Body of pancreas (tissue), 4 donors: Measurements from ENCODE around the gene RMRP.

Experiments used
- CTCF ChIP-seq, 7 experiments: fragments of 450-650 bp in 4 of 7; fragments of 200-600 bp in 3 of 7; sonication (generic) in 3 of 7; IDR thresholded peaks; one replicate each; pipeline ENCODE4 v1.5.1; 2016 to 2019; ENCODE audit warnings: antibody characterized with exemption in 7 of 7
- POLR2A ChIP-seq, 3 donors: fragments of 450-650 bp; IDR thresholded peaks; one replicate each; pipeline ENCODE4 v1.6.1; 2016; ENCODE audit warnings: antibody characterized with exemption in 3 of 3, mild to moderate bottlenecking in 2 of 3

- TF ChIP-seq CTCF (IDR thresholded peaks at IDR 0.05): peak in 4 of 7 experiments; percentile 53 to 82 (median 66)
- TF ChIP-seq POLR2A (IDR thresholded peaks at IDR 0.05): peak; percentile 82 to 93 (median 91)
These were observed at the start of gene RMRP for GRCh38 chr9:35657546-35658136.
